Neural cell (in vitro differentiated cells): ENCODE data around the gene RBM5. TPM values are rescaled to one million over a fixed set of nuclear protein-coding genes. Genes with fewer than 3 reads are reported as not detected.

Experiments
- H2AFZ ChIP-seq: fragments of 200-600, 300-800 bp; sonication (generic), shearing (Covaris generic); 2 replicates; pipeline ENCODE4 v1.6.0; 2014; ENCODE audit warnings: low read depth, mild to moderate bottlenecking, antibody characterized with exemption, low read length, moderate library complexity
- H3F3A ChIP-seq: fragments of 200-600 bp; shearing (Covaris generic); 2 replicates; pipeline ENCODE4 v1.6.1; 2016; ENCODE audit warnings: mild to moderate bottlenecking, moderate library complexity, mixed read lengths, antibody characterized with exemption, low read length; ENCODE audit not compliant: insufficient read depth, poor library complexity, severe bottlenecking
- H3K27ac ChIP-seq: fragments of 200-600, 300-800 bp; sonication (generic), shearing (Covaris generic); 2 replicates; pipeline ENCODE4 v1.5.1; 2014; ENCODE audit warnings: mild to moderate bottlenecking, low read length, moderate library complexity
- H3K27me3 ChIP-seq: fragments of 300-800, 200-600 bp; sonication (generic), shearing (Covaris generic); 2 replicates; pipeline ENCODE4 v1.6.0; 2014; ENCODE audit warnings: mild to moderate bottlenecking, low read depth, low read length, moderate library complexity; ENCODE audit not compliant: insufficient read depth
- H3K36me3 ChIP-seq: fragments of 300-800, 200-600 bp; sonication (generic), shearing (Covaris generic); 2 replicates; pipeline ENCODE4 v1.5.1; 2014; ENCODE audit warnings: mild to moderate bottlenecking, antibody characterized with exemption, low read length, moderate library complexity; ENCODE audit not compliant: insufficient read depth
- H3K4me2 ChIP-seq: fragments of 300-800, 200-600 bp; sonication (generic), shearing (Covaris generic); 2 replicates; pipeline ENCODE4 v1.6.0; 2014; ENCODE audit warnings: mild to moderate bottlenecking, low read length
- H3K4me3 ChIP-seq: fragments of 300-800, 200-600 bp; sonication (generic), shearing (Covaris generic); 2 replicates; pipeline ENCODE4 v1.5.1; 2014; ENCODE audit warnings: mild to moderate bottlenecking, low read length, moderate library complexity
- H3K79me2 ChIP-seq: fragments of 200-600 bp; shearing (Covaris generic); replicated peaks from 2 replicates; pipeline ENCODE4 v1.6.0; 2014; ENCODE audit warnings: mild to moderate bottlenecking, low read length, moderate library complexity; ENCODE audit not compliant: insufficient read depth
- H3K9ac ChIP-seq: fragments of 300-800, 200-600 bp; sonication (generic), shearing (Covaris generic); 2 replicates; pipeline ENCODE4 v1.6.1; 2016; ENCODE audit warnings: mild to moderate bottlenecking, low read length, mixed read lengths
- H3K9me2 ChIP-seq: fragments of 200-600 bp; shearing (Covaris generic); 2 replicates; pipeline ENCODE4 v1.6.1; 2016; ENCODE audit warnings: mild to moderate bottlenecking, low read length, mixed read lengths; ENCODE audit not compliant: insufficient read depth
- H3K9me3 ChIP-seq: fragments of 200-600, 300-800 bp; sonication (generic), shearing (Covaris generic); 2 replicates; pipeline ENCODE4 v1.6.1; 2016; ENCODE audit warnings: mild to moderate bottlenecking, mixed run types, low read length, moderate library complexity, mixed read lengths
- H4K20me1 ChIP-seq: fragments of 200-600 bp; shearing (Covaris generic); 2 replicates; pipeline ENCODE4 v1.6.1; 2016; ENCODE audit warnings: mild to moderate bottlenecking, mixed run types; ENCODE audit not compliant: insufficient read depth
- CTCF ChIP-seq: fragments of 450-650 bp; IDR thresholded peaks from 2 replicates; pipeline ENCODE4 v1.5.1; 2014; ENCODE audit warnings: antibody characterized with exemption, mild to moderate bottlenecking, moderate library complexity; ENCODE audit not compliant: poor library complexity, severe bottlenecking
- EP300 ChIP-seq: fragments of 450-650 bp; conservative IDR thresholded peaks from 2 replicates; pipeline ENCODE4 v1.6.1; 2014; ENCODE audit warnings: antibody characterized with exemption, mild to moderate bottlenecking, moderate library complexity; ENCODE audit not compliant: poor library complexity, severe bottlenecking
- EZH2 ChIP-seq: fragments of 200-600, 300-800 bp; shearing (Covaris generic), sonication (generic); IDR thresholded peaks from 2 replicates; pipeline ENCODE4 v1.6.1; 2014; ENCODE audit warnings: antibody characterized with exemption, low read length, borderline replicate concordance, mild to moderate bottlenecking; ENCODE audit not compliant: insufficient read depth, poor library complexity, severe bottlenecking
- MXI1 ChIP-seq: fragments of 450-650 bp; conservative IDR thresholded peaks from 2 replicates; pipeline ENCODE4 v1.6.1; 2014; ENCODE audit warnings: antibody characterized with exemption, mild to moderate bottlenecking; ENCODE audit not compliant: poor library complexity, severe bottlenecking
- POLR2AphosphoS5 ChIP-seq: IDR thresholded peaks from 2 replicates; pipeline ENCODE4 v1.6.1; 2012
- RAD21 ChIP-seq: fragments of 450-650 bp; conservative IDR thresholded peaks from 2 replicates; pipeline ENCODE4 v1.6.1; 2014; ENCODE audit warnings: antibody characterized with exemption, mild to moderate bottlenecking, moderate library complexity
- SMC3 ChIP-seq: fragments of 450-650 bp; conservative IDR thresholded peaks from 2 replicates; pipeline ENCODE4 v1.6.1; 2014; ENCODE audit warnings: antibody characterized with exemption, mild to moderate bottlenecking, moderate library complexity; ENCODE audit not compliant: poor library complexity
- TAF1 ChIP-seq: IDR thresholded peaks from 2 replicates; pipeline ENCODE4 v1.6.1; 2012; ENCODE audit warnings: low read depth
- polyA plus RNA-seq: library from polyadenylated mRNA; depleted of rRNA; stranded (reverse); fragments of >200 nt; gene quantifications from 2 replicates; pipeline ENCODE4 v1.2.3, GENCODE V29; 2014
- TF ChIP-seq, protein P1 (sequence below): IDR thresholded peaks from 2 replicates; pipeline ENCODE4 v1.6.1; 2012; ENCODE audit warnings: borderline replicate concordance

RBM5 gene
- polyA plus RNA-seq, 1 donor from 2014 or later = 632 TPM

DNA sequence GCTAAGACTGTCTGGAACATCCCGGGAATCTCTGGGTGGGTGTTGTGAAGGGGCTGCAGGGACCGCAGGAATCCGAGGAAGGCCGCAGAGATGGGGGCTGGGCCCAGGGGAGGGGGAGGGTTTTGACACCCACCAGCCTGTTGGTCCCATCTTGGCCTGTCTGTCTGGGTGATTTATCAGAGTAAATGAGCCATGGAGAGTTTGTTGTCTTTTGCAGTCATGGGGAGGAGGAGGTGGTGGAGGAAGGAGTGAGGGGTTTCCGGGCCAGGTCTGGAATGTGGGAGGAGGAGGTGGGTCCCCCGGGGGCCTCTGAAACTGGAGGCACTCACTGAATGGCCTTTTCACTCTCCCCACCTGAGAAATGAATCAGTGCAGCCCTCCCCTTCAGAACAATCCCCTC, 77.9 kb downstream of the RBM5 start:
- H3K9me3 ChIP-seq = no peaks in the 10 kb centered on the region

DNA sequence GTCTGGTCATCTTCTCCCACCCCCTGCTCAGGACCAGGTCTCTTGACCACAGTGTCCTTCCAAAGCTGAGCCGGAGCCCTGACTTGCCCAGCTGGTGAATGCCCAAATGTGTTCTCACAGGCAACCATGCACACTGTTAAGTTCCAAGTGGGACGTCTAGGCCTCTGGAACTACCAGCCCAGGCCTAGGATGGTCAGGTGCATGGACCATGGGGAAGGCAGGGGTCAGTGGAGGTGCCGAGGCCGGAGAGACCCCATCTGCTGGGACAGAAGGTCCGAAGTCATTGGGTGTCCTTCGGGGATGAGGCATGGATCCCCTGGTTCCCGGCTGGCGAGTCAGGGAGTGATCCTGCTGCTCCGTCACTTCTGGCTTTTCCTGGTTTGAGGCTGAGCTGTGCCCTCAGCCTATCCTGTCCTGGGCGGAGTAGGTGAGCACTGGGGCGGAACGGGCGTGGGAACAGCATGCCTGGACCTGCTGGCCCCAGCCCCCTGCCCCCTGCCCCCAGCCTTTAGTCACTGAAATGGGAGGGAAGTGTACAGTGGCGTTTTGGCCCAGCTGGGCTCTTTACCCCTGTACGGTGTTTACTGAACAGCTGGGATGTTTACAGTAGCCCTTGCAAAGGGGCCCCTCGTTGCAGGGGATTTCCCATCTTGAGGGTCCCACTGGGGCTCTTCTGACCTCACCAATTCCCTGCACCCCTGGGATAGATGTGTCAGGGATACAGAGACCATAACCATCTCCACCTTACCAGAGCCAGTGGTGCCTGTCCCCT, 78.5 kb downstream of the RBM5 start:
- H3K79me2 ChIP-seq = no peaks in the 10 kb centered on the region
- no peak for TF ChIP-seq SMC3
- no peak for TF ChIP-seq EZH2
- TF ChIP-seq POLR2AphosphoS5 = no peak
- no peak for TF ChIP-seq CTCF
- no peak for TF ChIP-seq EP300
- TF ChIP-seq, protein P1, sequence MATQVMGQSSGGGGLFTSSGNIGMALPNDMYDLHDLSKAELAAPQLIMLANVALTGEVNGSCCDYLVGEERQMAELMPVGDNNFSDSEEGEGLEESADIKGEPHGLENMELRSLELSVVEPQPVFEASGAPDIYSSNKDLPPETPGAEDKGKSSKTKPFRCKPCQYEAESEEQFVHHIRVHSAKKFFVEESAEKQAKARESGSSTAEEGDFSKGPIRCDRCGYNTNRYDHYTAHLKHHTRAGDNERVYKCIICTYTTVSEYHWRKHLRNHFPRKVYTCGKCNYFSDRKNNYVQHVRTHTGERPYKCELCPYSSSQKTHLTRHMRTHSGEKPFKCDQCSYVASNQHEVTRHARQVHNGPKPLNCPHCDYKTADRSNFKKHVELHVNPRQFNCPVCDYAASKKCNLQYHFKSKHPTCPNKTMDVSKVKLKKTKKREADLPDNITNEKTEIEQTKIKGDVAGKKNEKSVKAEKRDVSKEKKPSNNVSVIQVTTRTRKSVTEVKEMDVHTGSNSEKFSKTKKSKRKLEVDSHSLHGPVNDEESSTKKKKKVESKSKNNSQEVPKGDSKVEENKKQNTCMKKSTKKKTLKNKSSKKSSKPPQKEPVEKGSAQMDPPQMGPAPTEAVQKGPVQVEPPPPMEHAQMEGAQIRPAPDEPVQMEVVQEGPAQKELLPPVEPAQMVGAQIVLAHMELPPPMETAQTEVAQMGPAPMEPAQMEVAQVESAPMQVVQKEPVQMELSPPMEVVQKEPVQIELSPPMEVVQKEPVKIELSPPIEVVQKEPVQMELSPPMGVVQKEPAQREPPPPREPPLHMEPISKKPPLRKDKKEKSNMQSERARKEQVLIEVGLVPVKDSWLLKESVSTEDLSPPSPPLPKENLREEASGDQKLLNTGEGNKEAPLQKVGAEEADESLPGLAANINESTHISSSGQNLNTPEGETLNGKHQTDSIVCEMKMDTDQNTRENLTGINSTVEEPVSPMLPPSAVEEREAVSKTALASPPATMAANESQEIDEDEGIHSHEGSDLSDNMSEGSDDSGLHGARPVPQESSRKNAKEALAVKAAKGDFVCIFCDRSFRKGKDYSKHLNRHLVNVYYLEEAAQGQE = no peak
- no peak for TF ChIP-seq MXI1
- TF ChIP-seq TAF1 = no peak
- TF ChIP-seq RAD21 = no peak
- no peaks in the 10 kb centered on the region for H3F3A ChIP-seq
- H3K36me3 ChIP-seq = no peaks in the 10 kb centered on the region
- no peaks in the 10 kb centered on the region for H4K20me1 ChIP-seq
- H3K9ac ChIP-seq = no peak overlapping the region
- no peaks in the 10 kb centered on the region for H3K9me3 ChIP-seq
- no peak overlapping the region for H3K4me2 ChIP-seq
- no peaks in the 10 kb centered on the region for H3K9me2 ChIP-seq
- H2AFZ ChIP-seq = no peak overlapping the region
- H3K27me3 ChIP-seq = no peaks in the 10 kb centered on the region
- no peak overlapping the region for H3K27ac ChIP-seq
- H3K4me3 ChIP-seq = no peak overlapping the region

More for the DNA sequence above, 77.9 kb downstream of the RBM5 start:
- Histone ChIP-seq H3K79me2 (no peaks in the 10 kb centered on the region), H3K27ac (no peak overlapping the region), H3K9ac (no peak overlapping the region), H3K4me3 (no peak overlapping the region), H3K27me3 (no peaks in the 10 kb centered on the region), H3K36me3 (no peaks in the 10 kb centered on the region), H2AFZ (no peak overlapping the region), H3K9me2 (no peaks in the 10 kb centered on the region), H3K4me2 (no peak overlapping the region), H4K20me1 (no peaks in the 10 kb centered on the region), H3F3A (no peaks in the 10 kb centered on the region)
- TF ChIP-seq POLR2AphosphoS5 (no peak), EZH2 (no peak), SMC3 (no peak), RAD21 (no peak)
